Ovary (tissue), 9 donors: ENCODE data around the gene KCNN1. TPM values are rescaled to one million over a fixed set of nuclear protein-coding genes. Genes with fewer than 3 reads are reported as not detected.
"Not testable (repeated sequence)": the region's sequence is repeated elsewhere in the genome, so short reads cannot be mapped to it uniquely, and the experiment has no call there.

Experiments
- DNase-seq, 5 donors: peaks; one replicate each; pipeline ENCODE4 v3.0.0-alpha.2; 2019 to 2020
- H3K27ac ChIP-seq, 2 donors: fragments of 200-600 bp; one replicate each; pipeline versions ENCODE4 v1.5.1 to v1.8.0; 2019 to 2022
- H3K27me3 ChIP-seq: fragments of 200-600 bp; one replicate; pipeline ENCODE4 v1.8.0; 2022
- H3K36me3 ChIP-seq: fragments of 200-600 bp; sonication (generic); one replicate; pipeline ENCODE4 v1.5.1; 2019
- H3K4me1 ChIP-seq: one replicate; pipeline ENCODE4 v1.8.1; 2013; ENCODE audit warnings: mild to moderate bottlenecking, moderate library complexity; ENCODE audit not compliant: insufficient read depth
- H3K4me3 ChIP-seq: fragments of 200-600 bp; sonication (generic); one replicate; pipeline ENCODE4 v1.5.1; 2017
- H3K9me3 ChIP-seq, 2 donors: fragments of 200-600 bp in 1 of 2; sonication (generic) in 1 of 2; one replicate each; pipeline versions ENCODE4 v1.5.1 to v1.8.1; 2013 to 2019; ENCODE audit warnings: mild to moderate bottlenecking in 1 of 2, moderate library complexity in 1 of 2
- EP300 ChIP-seq: sonication (generic); formaldehyde crosslinking; IDR thresholded peaks from one replicate; pipeline ENCODE4 v1.6.1; 2017; ENCODE audit warnings: antibody characterized with exemption
- POLR2A ChIP-seq: fragments of 450-650 bp; IDR thresholded peaks from one replicate; pipeline ENCODE4 v1.6.1; 2017; ENCODE audit warnings: antibody characterized with exemption, mild to moderate bottlenecking, moderate library complexity
- WGBS, 3 donors: extraction: QIAGEN DNeasy Blood & Tissue Kit in 1 of 3; methylation state at CpG; one replicate each; pipeline versions ENCODE4 v1.1.5 to v1.1.7; 2013 to 2017; 5-methylcytosine and 5-hydroxymethylcytosine counted together
- intact Hi-C, 4 donors: fragments of 100-400 bp; cut with DNase I; formaldehyde crosslinking; loops; one replicate each; pipeline versions ENCODE4 v1.11.0 to v1.15.1; 2022 to 2023
- polyA plus RNA-seq, 2 donors: library from polyadenylated mRNA; stranded (reverse); fragments of 200-250 nt in 1 of 2; fragments of 350-450 nt in 1 of 2; fragmentation: Illumina TruSeq in 1 of 2; extraction: RNeasy Lipid Tissue Mini Kit (QIAGEN cat#74804) in 1 of 2; gene quantifications; one replicate each; pipeline ENCODE4 v1.2.3, GENCODE V29; 2013 to 2014
- total RNA-seq, 7 donors: library from RNA; depleted of rRNA in 2 of 7; stranded (reverse); fragments of >200 nt in 2 of 7; fragmentation: NEBNext Ultra II Directional in 3 of 7; extraction: Animal tissue kit (Norgen Biotek cat#: 25700) in 3 of 7; gene quantifications; one replicate each; pipeline versions ENCODE4 v1.1.0 to v1.2.4, GENCODE V29; 2016 to 2023
- TF ChIP-seq, protein P1 (sequence below), 3 donors: fragments of 450-650 bp in 2 of 3; fragments of 200-600 bp in 1 of 3; IDR thresholded peaks; one replicate each; pipeline versions ENCODE4 v1.5.1 to v1.8.0; 2016 to 2022; ENCODE audit warnings: antibody characterized with exemption in 3 of 3, mild to moderate bottlenecking in 1 of 3
- donor health status: DM: no; HTN: no; CAD: no; lungs with moderate emphysema.
- donor health status: DM: no; HTN: no; CAD: no.
- donor health status: Bipolar disorder and iron deficiency.
- donor health status: DM: yes; HTN: yes; CAD: no.
- donor health status: DM: no; HTN: no; CAD: no.
- donor health status: DM: yes; HTN: yes; CAD: no.

The KCNN1 gene
- total and polyA plus RNA-seq, 9 donors = 0.33 to 5.9 (median 1.7) TPM; not detected in 1

DNA sequence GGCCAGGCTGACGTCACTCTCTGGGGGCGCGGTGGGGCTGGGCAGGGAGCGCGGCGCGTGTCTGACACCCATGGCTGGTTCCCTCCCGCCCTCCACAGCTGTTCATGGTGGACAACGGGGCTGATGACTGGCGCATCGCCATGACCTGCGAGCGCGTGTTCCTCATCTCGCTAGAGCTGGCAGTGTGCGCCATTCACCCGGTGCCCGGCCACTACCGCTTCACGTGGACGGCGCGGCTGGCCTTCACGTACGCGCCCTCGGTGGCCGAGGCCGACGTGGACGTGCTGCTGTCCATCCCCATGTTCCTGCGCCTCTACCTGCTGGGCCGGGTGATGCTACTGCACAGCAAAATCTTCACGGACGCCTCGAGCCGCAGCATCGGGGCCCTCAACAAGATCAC lies 14.7 kb downstream of the KCNN1 start:
- intact Hi-C loops = loop anchor here in 1 of 4 donors (10.0 kb wide), 1 partner anchor 117 kb away; no protein-coding TSS in a partner anchor
- WGBS, 3 donors = 92% methylated on average over 38 of the region's 38 CpGs
- no peak for DNase-seq
- H3K9me3 ChIP-seq = no peaks in the 10 kb centered on the region
- no peak overlapping the region for H3K4me3 ChIP-seq
- TF ChIP-seq POLR2A (no peak), EP300 (no peak)
- TF ChIP-seq, protein P1, sequence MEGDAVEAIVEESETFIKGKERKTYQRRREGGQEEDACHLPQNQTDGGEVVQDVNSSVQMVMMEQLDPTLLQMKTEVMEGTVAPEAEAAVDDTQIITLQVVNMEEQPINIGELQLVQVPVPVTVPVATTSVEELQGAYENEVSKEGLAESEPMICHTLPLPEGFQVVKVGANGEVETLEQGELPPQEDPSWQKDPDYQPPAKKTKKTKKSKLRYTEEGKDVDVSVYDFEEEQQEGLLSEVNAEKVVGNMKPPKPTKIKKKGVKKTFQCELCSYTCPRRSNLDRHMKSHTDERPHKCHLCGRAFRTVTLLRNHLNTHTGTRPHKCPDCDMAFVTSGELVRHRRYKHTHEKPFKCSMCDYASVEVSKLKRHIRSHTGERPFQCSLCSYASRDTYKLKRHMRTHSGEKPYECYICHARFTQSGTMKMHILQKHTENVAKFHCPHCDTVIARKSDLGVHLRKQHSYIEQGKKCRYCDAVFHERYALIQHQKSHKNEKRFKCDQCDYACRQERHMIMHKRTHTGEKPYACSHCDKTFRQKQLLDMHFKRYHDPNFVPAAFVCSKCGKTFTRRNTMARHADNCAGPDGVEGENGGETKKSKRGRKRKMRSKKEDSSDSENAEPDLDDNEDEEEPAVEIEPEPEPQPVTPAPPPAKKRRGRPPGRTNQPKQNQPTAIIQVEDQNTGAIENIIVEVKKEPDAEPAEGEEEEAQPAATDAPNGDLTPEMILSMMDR (IDR thresholded peaks at IDR 0.05) = no peak
- no peak overlapping the region for H3K27ac ChIP-seq
- no peaks in the 10 kb centered on the region for H3K36me3 ChIP-seq
- H3K27me3 ChIP-seq = no peaks in the 10 kb centered on the region
- H3K4me1 ChIP-seq = no peaks in the 10 kb centered on the region

DNA sequence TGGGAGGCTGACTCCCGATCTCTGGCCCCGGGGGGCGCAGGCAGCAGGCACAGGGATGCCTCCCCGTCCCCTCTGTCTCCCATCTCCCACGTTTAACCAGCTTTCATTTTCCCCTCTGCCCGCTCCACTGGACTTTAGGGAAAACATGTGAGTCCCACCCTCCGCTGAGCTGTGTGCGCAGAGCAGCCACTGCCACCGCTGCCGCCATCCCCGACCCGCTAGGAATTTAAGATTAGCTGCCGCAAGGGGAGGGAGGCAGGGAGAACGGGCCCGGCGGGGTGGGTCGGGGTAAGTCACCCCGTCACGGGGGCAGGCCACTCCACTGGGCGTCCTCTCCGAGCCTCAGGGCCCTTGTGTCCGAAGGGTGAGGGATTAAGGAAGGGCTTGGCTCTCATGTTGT lies 15.5 kb downstream of the KCNN1 start:
- whole genome bisulfite sequencing, 3 donors = 85 to 87% (median 86%) methylated on average over 22 of the region's 22 CpGs
- H3K27ac ChIP-seq = no peak overlapping the region
- no peaks in the 10 kb centered on the region for H3K27me3 ChIP-seq
- H3K9me3 ChIP-seq = no peaks in the 10 kb centered on the region
- TF ChIP-seq, protein P1 (IDR thresholded peaks at IDR 0.05) = no peak
- TF ChIP-seq EP300 (no peak), POLR2A (no peak)
- intact Hi-C loops = loop anchor here in 1 of 4 donors (10.0 kb wide), 1 partner anchor 118 kb away; no protein-coding TSS in a partner anchor
- H3K36me3 ChIP-seq = no peaks in the 10 kb centered on the region
- no peak overlapping the region for H3K4me3 ChIP-seq
- DNase-seq = no peak
- no peaks in the 10 kb centered on the region for H3K4me1 ChIP-seq

DNA sequence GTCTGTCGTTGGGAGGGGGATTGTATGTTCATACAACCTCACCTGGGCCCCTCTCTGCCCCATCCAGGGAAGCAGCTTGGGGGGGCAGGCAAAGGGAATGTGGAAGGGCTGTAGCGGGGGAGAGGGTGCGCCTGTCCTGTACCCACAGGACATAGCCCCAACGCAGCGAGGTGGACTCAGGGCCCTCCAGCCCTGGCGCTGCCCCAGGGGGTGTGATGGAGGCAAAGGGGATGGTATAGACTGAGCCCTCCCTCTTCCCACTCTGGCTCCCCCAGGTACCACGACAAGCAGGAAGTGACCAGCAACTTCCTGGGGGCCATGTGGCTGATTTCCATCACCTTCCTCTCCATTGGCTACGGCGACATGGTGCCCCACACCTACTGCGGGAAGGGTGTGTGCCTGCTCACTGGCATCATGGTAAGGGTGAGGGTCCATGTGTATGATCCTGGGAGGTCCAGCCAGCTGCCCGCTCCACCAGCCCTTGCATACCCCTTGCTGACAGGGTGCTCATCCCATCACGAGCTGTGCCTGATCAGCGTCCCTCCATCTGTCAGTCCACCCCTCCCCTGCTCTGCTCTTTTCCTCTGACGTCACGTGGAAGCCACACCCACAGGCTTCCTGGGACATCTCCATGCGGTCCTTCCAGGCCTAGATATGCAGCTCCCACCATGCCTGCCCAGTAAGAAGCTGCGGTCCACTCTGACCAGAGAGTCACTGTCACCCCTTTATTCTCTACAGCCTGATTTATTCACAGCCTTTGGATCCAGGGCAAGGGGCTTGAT lies 18.3 kb downstream of the KCNN1 start:
- no peaks in the 10 kb centered on the region for H3K9me3 ChIP-seq
- intact Hi-C loops = loop anchor here in 2 of 4 donors (5.0 to 10.0 kb wide), 2 partner anchors 120 to 1637 kb away; no protein-coding TSS in a partner anchor
- DNase-seq = no peak
- no peaks in the 10 kb centered on the region for H3K27me3 ChIP-seq
- no peak overlapping the region for H3K27ac ChIP-seq
- WGBS, 3 donors = 73 to 76% (median 75%) methylated on average over 17 of the region's 17 CpGs
- TF ChIP-seq EP300 (no peak), POLR2A (no peak)
- TF ChIP-seq, protein P1 (IDR thresholded peaks at IDR 0.05) = no peak
- H3K36me3 ChIP-seq = no peaks in the 10 kb centered on the region
- no peak overlapping the region for H3K4me3 ChIP-seq
- H3K4me1 ChIP-seq = no peaks in the 10 kb centered on the region

DNA sequence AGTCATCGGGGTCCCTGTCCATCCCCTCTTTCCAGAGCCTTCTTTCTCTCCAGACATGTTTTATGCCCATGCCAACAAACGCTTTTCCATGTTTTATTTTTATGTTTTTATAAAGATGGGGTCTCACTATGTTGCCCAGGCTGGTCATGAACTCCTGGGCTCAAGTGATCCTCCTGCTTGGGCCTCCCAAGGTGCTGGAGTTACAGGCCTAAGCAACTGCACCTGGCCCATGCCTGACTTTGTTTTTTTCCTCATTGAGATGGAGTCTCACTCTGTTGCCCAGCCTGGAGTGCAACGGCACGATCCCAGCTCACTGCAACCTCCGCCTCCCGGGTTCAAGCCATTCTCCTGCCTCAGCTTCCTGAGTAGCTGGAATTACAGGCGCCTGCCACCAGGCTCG lies 19.7 kb downstream of the KCNN1 start:
- DNase-seq, H3K36me3 ChIP-seq, H3K4me3 ChIP-seq, H3K27me3 ChIP-seq, H3K4me1 ChIP-seq, H3K9me3 ChIP-seq, H3K27ac ChIP-seq: not testable (repeated sequence)
- intact Hi-C loops = loop anchor here in 2 of 4 donors (5.0 to 10.0 kb wide), 2 partner anchors 122 to 1636 kb away; no protein-coding TSS in a partner anchor
- 81 to 92% (median 84%) methylated on average over 8 of the region's 8 CpGs for WGBS, 3 donors

DNA sequence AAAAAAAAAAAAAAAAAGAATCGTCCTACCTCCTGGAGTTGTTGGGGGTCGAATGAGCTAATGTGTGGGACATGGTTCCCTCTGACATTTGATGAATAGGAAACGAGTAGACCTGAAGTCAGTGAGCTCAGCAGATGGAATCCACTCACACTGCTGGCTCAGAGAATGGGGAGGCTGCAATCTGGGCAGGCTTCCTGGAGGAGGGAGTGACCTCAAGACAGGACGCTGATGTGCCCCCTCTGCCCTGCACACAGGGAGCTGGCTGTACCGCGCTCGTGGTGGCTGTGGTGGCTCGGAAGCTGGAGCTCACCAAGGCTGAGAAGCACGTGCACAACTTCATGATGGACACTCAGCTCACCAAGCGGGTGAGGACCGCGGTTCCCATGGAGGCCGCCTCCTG lies 21.3 kb downstream of the KCNN1 start:
- intact Hi-C loops = loop anchor here in 2 of 4 donors (5.0 to 10.0 kb wide), 2 partner anchors 123 to 1634 kb away; no protein-coding TSS in a partner anchor
- H3K27me3 ChIP-seq = no peaks in the 10 kb centered on the region
- TF ChIP-seq EP300 (no peak), POLR2A (no peak)
- TF ChIP-seq, protein P1 (IDR thresholded peaks at IDR 0.05) = no peak
- no peak overlapping the region for H3K4me3 ChIP-seq
- H3K9me3 ChIP-seq = no peaks in the 10 kb centered on the region
- 88 to 92% (median 89%) methylated on average over 13 of the region's 13 CpGs for WGBS, 3 donors
- DNase-seq = no peak
- no peak overlapping the region for H3K27ac ChIP-seq
- H3K4me1 ChIP-seq = no peaks in the 10 kb centered on the region
- H3K36me3 ChIP-seq = no peaks in the 10 kb centered on the region
